GM12873 (cell line): ENCODE measurements around the gene ARHGAP26.

Experiments
- CTCF ChIP-seq: IDR thresholded peaks from 2 replicates; pipeline ENCODE4 v1.5.1; 2012; ENCODE audit warnings: low read depth, mild to moderate bottlenecking, moderate library complexity, low read length, control low read depth; ENCODE audit not compliant: insufficient read depth; ENCODE audit errors: missing control alignments

ARHGAP26 gene

GRCh38 chr5:143238620-143239019 lies 468.4 kb downstream of the ARHGAP26 start:
- no peak for TF ChIP-seq CTCF

GRCh38 chr5:143239882-143240518 lies 469.8 kb downstream of the ARHGAP26 start:
- no peak for TF ChIP-seq CTCF

- no peak for TF ChIP-seq CTCF
Measured at GRCh38 chr5:143241892-143242291, 471.7 kb downstream of the ARHGAP26 start.

GRCh38 chr5:143243103-143243502 lies 472.9 kb downstream of the ARHGAP26 start:
- no peak for TF ChIP-seq CTCF

- TF ChIP-seq CTCF = no peak
Measured at GRCh38 chr5:143244000-143244736, 474.0 kb downstream of the ARHGAP26 start.

- TF ChIP-seq CTCF = no peak
Measured at GRCh38 chr5:143244990-143245389, 474.8 kb downstream of the ARHGAP26 start.

GRCh38 chr5:143245929-143246561 lies 475.9 kb downstream of the ARHGAP26 start:
- no peak for TF ChIP-seq CTCF
